ENCODE data around the gene WIPF2.

- TF ChIP-seq CTCF (IDR thresholded peaks at IDR 0.05) (no peak), EZH2 (IDR thresholded peaks at IDR 0.05; ENCODE audit: borderline replicate concordance, insufficient read depth, low read depth, low read length, poor library complexity, severe bottlenecking) (no peak)
Observed at GRCh38 chr17:40306395-40306794, 87.3 kb downstream of the WIPF2 start.
